ENCODE data around the gene BRSK2. TPM values are rescaled to one million over a fixed set of nuclear protein-coding genes. Genes with fewer than 3 reads are reported as not detected.
"Not testable (repeated sequence)": the region's sequence is repeated elsewhere in the genome, so short reads cannot be mapped to it uniquely, and the experiment has no call there.

Gene BRSK2
- total RNA-seq, 3 donors from 2014 or later = 0.58 to 4.3 (median 0.60) TPM

DNA sequence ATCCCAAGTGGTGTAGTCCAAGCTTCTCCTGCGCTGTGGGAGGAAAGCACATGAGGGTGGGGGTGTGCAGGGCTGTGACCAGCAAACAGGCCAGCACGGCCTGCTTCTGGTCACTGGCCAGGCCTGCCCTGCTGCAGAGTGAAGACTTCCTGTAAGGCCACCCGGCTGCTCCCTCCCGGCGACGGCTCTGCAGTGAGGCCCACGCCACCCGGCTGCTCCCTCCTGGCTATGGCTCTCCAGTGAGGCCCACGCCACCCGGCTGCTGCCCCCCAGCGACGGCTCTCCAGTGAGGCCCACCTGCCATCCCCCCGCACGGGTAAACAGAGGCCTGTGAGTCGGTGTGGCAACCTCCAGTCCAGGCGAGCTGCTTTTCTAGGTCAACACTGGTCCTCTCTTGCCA lies 31.4 kb upstream of the BRSK2 start:
- no peaks in the 10 kb centered on the region for H3K9me3 ChIP-seq
- no peaks in the 10 kb centered on the region for H3K36me3 ChIP-seq (ENCODE audit: low read depth)
- TF ChIP-seq CTCF (IDR thresholded peaks at IDR 0.05) = no peak
- intact Hi-C loops (cut with DNase I, micrococcal nuclease) = no loop called here
- ATAC-seq (peak; percentile 24), DNase-seq (peak in 1 of 3 donors; percentile 28)
- H3K4me1 ChIP-seq (ENCODE audit: low read depth) = no peaks in the 10 kb centered on the region
- no peak overlapping the region for H3K4me3 ChIP-seq

- intact Hi-C loops (cut with DNase I, micrococcal nuclease); H3K4me1 ChIP-seq (ENCODE audit: low read depth); H3K9me3 ChIP-seq; H3K4me3 ChIP-seq; ATAC-seq; DNase-seq; H3K36me3 ChIP-seq (ENCODE audit: low read depth): not testable (repeated sequence)
Observed at GRCh38 chr11:1358931-1359330, 30.8 kb upstream of the BRSK2 start.

GRCh38 chr11:1359556-1359955 lies 30.2 kb upstream of the BRSK2 start:
- H3K36me3 ChIP-seq (ENCODE audit: low read depth) = no peaks in the 10 kb centered on the region
- TF ChIP-seq CTCF (IDR thresholded peaks at IDR 0.05) = no peak
- intact Hi-C loops (cut with DNase I, micrococcal nuclease) = no loop called here
- DNase-seq = no peak
- no peaks in the 10 kb centered on the region for H3K4me1 ChIP-seq (ENCODE audit: low read depth)
- ATAC-seq = no peak
- no peak overlapping the region for H3K4me3 ChIP-seq
- no peaks in the 10 kb centered on the region for H3K9me3 ChIP-seq

DNA sequence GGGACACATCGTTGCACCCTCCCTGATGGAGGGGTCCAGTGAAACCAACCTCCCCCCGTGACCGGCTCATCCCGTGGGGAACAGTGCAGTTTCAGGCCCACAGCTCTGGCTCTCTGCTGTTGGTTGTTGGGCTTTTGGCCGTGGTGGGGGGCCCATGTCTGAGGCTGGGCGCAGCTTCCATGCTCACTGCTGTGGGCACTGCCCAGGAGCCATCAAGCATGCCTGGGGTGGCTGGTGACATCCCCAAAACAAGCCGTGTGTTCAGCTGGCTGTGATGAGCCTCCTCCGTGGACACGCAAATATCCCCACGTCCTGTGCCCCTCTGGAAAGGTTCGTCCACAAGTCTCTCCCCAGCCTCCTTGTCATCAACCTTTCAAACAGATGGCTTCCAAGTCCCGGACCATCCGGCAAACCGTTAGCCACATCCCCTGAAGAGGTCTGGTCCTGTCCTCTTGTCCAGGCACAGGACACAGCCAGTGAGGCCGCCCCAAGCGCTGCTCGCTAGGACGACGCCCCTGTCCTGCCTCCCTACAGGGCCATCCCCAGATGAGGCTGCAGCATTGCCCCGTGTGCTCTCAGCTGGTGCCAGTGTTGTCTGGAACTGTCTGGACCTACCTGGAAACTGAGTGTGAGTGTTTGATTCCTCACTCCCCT lies 29.4 kb upstream of the BRSK2 start:
- TF ChIP-seq CTCF (IDR thresholded peaks at IDR 0.05) = no peak
- Histone ChIP-seq H3K4me3 (no peak overlapping the region), H3K9me3 (no peaks in the 10 kb centered on the region), H3K4me1 (ENCODE audit: low read depth) (no peaks in the 10 kb centered on the region), H3K36me3 (ENCODE audit: low read depth) (no peaks in the 10 kb centered on the region)
- DNase-seq (no peak), ATAC-seq (no peak)
- intact Hi-C loops (cut with DNase I, micrococcal nuclease) = no loop called here

DNA sequence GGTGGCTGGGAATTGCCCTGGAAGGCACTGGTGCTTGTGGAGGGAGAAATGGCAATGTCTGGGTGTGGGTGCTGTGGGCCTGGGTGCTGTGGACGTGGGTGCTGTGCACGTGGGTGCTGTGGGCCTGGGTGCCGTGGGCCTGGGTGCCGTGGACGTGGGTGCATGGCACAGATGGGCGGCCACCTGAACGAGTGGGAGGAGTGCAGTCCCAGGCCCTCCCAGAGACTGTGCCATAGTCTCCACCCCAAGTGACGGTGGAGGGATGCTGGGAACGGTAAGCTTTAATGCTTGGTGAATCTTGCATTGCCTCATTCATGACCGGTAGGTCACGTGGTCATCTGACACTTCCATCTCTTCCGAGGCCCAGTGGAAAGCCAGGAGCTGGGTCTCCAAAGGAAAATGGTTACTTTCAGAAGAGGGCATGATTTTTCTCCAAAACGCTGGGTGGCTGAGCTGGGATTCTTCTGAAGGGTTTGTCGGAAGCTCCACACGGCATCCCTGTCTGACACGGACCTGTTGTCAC lies 28.8 kb upstream of the BRSK2 start:
- Histone ChIP-seq H3K4me3 (no peak overlapping the region), H3K9me3 (peaks cover 3% of the 10 kb centered on the region), H3K4me1 (ENCODE audit: low read depth) (no peaks in the 10 kb centered on the region), H3K36me3 (ENCODE audit: low read depth) (no peaks in the 10 kb centered on the region)
- intact Hi-C loops (cut with DNase I, micrococcal nuclease) = no loop called here
- ATAC-seq (no peak), DNase-seq (no peak)
- no peak for TF ChIP-seq CTCF (IDR thresholded peaks at IDR 0.05)

DNA sequence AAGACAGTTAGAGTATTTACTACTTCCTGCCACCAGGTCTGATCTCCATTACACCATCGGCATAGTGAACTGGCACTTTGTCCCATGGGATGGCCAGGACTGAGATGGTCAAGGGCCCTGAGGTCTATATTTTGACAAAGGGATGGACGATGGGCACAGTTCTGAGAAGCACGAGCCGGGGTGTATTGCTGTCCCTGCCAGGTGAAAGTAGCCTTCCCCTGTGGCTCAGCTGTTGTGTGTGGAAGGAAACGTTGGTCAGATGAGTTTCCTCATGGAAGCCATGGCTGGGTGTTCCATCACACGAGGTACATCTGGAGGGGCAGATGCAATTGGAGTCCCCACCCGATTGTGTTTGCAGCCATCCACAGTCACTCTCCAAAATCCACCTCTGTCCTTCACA lies 27.9 kb upstream of the BRSK2 start:
- Histone ChIP-seq H3K4me1 (ENCODE audit: low read depth) (no peaks in the 10 kb centered on the region), H3K36me3 (ENCODE audit: low read depth) (no peaks in the 10 kb centered on the region), H3K4me3 (no peak overlapping the region), H3K9me3 (peaks cover 12% of the 10 kb centered on the region)
- no peak for TF ChIP-seq CTCF (IDR thresholded peaks at IDR 0.05)
- DNase-seq (no peak), ATAC-seq (no peak)
- intact Hi-C loops (cut with DNase I, micrococcal nuclease) = no loop called here
